Activated T-helper 1 cell treated with anti-CD3 and anti-CD28 coated beads, Interleukin-2, amount 50 U/mL, for 16 hours (primary cell): ENCODE measurements around the gene SNRNP40.
"Not testable (repeated sequence)": the region's sequence is repeated elsewhere in the genome, so short reads cannot be mapped to it uniquely, and the experiment has no call there.

Source experiments
- DNase-seq, 2 donors: peaks; one replicate each; pipeline ENCODE4 v3.0.0-alpha.2; 2020; ENCODE audit warnings: low read depth in 1 of 2, low spot score in 1 of 2

Gene SNRNP40

DNA sequence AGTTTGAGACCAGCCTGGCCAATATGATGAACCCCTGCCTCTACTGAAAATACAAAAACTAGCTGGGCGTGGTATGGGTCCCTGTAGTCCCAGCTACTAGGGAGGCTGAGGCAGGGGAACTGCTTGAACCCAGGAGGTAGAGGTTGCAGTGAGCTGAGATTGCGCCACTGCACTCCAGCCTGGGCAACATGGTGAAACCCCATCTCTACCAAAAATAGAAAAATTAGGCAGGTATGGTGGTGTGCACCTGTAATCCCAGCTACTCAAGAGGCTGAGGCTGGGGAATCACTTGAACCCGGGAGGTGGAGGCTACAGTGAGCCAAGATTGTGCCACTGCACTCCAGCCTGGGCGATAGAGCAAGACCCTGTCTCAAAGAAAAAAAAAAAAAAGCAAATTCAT, 8.8 kb downstream of the SNRNP40 start:
- not testable (repeated sequence) for DNase-seq

DNA sequence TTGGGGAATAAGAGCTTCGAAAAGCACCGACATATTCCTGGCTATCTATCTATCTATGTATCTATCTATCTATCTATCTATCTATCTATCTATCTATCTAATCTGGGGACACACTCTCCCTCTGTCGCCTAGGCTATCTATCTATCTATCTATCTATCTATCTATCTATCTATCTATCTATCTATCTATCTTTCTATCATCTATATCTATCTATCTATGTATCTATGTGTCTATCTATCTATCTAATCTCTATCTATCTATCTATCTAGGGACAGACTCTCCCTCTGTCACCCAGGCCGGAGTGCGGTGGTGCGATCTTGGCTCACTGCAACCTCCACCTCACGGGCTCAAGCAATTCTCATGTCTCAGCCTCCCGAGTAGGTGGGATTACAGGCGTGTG, 14.2 kb downstream of the SNRNP40 start:
- not testable (repeated sequence) for DNase-seq

DNA sequence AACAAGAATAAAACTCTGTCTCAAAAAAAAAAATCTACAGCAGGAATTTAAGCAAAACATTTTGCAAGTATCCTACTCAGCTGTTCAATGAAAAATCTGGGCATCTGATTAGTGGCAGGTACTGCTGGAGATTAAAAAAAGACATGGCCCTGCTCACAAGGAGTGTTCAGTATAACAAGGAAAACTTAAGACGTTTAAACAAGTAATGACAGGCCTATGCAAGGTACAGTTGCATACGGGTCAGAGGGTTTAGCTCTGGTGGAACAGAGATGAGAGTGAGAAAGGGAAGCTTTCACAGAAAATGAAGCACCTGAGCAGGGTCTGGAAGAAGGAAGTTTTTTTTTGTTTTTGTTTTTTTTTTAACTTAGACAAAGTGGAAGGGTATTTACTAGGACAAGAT, 23.0 kb downstream of the SNRNP40 start:
- DNase-seq: no peak

DNA sequence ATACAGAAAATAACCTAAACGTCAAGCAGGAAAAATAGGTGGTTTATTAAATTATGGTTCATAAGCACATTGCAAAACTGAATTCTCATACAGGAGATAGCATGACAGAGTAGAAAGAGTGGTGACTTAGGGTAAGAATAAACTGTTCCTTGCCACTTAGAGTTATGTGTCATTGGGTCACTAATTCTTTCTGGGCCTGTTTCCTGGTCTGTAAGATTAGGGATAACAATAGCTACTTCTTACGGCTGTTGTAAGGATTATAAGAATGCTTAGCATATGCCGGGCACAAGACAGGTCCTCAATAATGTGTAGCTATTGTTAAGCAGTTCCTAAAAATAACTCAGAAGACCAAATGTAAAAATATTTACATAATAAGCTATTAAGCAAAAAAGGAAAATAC, 24.2 kb downstream of the SNRNP40 start:
- no peak for DNase-seq

DNA sequence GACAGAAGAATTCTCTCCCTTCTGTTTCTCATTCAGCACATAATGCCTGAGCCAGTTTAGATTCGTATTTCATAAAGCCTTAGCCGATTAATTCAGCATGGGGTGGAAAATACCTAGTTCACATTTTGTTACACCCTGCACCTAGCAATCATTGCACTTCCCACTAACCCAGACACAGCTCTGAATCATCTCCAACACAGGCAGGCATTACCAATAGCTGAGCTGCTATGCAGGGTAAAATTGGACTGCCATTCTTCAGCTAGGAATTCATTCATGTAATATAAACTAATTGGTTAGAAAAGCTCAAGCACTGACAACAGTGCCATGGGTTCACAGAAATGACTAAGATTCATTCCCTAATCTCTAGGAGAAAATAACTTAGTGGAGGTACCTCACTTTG, 30.0 kb downstream of the SNRNP40 start:
- DNase-seq: no peak

DNA sequence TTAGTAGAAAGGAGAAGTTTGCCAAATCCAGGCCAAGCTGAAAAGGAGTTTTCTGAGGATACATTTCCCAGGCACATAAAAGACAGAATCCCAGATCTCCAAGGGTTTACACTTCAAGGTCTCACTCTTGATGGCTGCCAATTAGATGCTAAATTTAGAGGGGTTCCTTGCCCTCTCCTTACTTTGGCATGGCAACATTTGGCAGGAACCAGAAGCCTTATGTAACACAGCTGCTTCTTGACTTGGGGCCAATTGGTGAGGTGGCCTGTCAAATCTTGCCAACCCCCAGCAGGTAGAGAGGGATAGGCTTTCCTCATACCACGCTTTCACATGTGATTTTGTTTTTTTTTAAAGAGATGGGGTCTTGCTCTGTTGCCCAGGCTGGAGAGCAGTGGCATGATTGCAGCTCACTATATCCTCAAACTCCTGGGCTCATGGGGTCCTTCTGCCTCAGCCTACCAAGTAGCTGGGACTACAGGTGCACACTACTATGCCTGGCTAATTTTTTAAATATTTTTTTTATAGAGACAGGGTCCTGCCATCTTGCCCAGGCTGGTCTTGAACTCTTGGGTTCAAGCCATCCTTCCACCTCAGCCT, 31.7 kb downstream of the SNRNP40 start:
- DNase-seq: no peak

DNA sequence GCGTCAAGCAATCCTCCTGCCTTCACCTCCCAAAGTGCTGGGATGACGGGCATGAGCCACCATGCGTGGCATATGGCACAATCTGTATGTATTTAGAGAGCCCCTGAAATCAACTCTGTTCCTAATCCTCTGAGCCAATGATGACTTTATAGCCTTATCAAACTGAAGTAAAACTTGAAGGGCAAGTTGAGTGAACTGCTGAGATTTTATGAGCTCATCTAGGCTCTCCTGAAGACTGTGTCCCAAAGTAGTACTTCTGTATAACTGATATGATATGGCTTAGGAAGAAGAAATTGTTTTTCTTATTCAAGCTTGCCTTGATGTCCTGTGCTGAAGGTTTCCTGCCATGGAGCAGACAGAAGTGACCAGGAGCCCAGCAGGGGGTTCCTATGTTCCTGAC, 33.2 kb downstream of the SNRNP40 start:
- DNase-seq: no peak

DNA sequence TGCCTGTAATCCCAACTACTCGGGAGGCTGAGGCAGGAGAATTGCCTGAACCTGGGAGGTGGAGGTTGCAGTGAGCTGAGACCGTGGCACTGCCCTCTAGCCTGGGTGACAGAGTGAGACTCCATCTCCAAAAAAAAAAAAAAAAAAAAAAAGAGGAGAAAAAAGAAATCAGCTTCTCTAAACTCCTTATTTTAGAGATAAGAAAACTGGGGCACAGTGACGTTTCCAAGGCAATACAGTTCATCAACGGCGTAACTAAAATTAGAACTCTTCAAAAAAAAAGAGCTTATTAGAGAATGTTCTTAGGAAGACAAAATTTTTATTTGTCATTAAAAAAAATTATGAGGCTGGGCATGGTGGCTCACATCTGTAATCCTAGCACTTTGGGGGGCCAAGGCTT, 34.2 kb downstream of the SNRNP40 start:
- DNase-seq: not testable (repeated sequence)

DNA sequence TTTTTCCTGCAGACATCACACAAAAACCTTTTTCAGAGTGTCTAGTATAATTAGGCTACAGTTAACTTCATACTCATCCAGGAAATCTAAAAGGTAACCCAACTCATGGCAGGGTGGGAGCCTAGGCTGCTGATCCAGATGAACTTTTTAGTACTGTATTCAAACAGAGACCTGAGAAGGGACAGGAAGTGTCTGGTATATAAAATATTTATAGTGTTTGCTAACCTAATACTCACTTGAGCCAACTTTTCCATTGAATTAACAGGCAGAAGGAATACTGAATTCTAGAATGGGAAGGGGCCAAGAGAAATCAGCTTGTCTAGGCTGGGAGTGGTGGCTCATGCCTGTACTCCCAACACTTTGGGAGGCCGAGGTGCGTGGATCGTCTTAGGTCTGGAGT, 34.7 kb downstream of the SNRNP40 start:
- DNase-seq: no peak

DNA sequence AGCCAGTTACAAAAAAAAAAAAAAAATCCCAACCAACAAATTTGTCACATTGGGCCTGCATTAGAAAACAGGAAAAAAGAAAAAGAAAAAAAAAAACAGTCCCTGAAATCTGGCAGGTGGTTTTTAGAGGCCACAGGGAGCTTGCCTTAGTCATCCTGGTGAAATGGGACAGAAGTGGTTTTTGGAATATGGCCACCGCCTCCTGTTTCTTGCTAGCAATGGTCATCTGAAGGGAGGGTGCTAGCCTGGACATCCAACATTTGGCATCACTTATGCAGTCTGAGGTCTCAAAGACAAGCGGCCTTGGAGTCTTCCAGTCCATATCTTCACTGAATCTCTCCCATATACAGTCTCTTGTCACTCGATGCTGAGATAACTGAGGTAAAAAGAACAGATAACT, 36.8 kb downstream of the SNRNP40 start:
- no peak for DNase-seq

DNA sequence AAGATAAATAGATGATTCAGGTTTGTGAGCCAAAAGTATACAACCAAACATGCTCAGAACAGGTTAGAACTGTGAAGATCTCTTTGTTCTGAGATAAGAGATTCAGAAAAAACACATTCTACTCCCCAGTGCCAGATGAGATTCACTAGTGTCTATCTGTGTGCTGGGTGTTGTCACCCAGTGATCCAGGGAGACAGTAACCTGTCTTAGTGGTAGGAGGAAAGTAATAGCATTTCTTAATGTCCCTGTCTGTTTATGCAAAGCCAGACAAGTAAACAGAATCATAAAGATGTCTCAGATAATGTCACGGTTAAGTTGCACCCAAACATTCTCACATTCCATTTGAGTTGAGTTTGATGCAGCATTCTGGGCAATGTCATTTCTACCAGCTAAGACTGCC, 38.0 kb downstream of the SNRNP40 start:
- DNase-seq: no peak

DNA sequence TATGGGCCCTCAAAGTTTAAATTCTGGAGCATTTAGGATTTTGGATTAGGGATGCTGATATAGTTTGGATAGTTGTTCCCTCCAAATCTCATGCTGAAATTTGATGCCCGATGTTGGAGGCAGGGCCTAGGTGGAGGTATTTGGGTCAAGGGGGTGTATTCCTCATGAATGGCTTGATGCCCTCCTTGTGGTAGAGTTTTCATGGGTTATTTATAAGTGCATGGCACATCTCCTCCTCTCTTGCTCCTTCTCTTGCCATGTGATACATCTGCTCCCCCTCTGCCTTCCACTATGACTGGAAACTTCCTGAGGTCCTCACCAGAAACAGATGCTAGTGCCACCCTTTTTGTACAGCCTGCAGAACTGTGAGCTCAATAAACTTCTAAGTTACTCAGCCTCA, 39.4 kb downstream of the SNRNP40 start:
- no peak for DNase-seq

DNA sequence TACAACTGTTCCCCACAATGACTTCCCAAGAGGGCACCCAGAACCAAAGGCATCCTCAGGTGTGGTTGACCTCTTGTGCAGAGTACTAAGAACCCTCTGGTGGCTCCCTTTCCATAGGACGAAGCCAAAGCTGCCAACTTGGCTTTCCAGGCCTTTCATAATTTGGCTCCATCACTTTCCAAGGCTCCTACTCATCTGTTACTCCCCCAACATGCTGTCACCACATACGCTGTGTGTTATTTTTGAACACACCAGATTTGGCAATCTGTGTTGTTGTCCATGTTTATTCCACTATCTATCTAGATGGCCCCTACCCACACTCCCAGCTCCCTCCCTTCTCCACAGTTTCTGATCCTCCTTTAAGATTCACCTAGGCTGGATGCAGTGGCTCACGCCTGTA, 46.7 kb downstream of the SNRNP40 start:
- DNase-seq: no peak

DNA sequence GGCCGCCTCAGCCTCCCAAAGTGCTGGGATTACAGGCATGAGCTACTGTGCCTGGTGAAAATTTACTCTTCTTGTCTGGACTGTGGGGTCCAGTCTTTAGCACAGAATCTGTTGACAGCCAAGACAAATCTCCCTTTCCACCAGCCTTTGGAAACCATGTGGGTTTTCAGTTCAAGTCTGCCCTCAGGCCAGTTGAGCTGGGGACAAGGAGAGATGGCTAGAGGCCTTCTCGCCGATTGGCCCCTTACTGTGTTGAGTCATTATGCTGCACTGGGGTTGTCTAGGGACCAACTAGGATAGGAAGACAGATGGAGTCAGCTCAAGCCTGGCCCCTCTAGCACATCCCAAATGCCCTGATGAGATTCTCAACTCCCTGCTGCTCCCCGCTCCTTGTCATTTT, 48.3 kb downstream of the SNRNP40 start:
- DNase-seq: no peak

DNA sequence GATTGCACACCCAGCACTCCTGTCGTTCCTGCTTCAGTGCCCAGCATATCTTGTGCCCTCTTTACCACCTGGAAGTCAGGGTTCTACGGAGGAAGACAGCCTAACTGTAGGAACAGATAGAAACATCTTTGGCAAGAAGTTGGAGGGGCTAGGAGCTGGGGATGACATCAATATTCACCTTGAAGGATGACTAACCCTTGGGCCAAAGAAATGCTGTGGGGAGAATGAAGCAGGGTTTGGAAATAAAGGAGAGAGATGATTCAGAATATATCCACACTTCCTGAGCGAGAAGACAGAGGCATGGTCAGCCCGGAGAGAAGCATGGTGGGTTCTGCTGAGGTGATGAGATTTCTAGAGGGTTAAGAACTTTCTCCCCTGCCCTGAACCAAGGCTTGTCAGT, 52.3 kb downstream of the SNRNP40 start:
- no peak for DNase-seq

DNA sequence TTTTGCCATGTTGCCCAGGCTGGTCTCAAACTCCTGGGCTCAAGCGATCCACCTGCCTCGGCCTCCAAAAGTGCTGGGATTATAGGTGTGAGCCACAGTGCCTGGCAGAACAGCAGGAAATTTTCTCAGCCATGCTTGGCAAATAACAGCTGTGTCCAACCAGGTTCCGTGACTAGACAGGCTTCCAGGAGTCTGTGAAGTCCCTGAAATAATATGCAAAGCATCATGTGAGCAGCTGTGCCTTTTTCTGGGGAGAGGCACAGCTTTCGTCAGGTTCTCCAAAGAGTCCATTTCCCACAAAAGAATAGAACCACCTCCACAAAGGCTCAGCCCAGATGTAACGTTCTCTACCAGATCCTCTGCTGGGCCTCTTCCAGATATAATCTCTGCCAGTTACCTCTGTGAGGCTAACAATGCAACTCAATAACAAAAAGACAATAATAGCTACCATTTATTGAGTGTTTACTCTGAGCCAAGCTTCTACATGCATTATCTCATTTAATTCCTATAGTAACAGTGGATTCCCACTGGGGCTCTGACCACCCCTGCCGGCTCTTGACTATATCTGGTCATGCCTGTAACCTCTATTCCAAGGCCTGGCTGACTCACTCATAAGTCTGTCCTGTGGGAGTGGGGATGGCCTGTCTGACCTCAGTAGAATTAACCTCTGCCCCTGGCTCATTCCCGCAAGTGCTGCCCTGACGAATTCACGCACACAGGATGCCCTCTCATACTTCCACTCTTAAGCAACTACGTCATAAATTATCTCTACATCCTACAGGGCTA, 52.9 kb downstream of the SNRNP40 start:
- no peak for DNase-seq

DNA sequence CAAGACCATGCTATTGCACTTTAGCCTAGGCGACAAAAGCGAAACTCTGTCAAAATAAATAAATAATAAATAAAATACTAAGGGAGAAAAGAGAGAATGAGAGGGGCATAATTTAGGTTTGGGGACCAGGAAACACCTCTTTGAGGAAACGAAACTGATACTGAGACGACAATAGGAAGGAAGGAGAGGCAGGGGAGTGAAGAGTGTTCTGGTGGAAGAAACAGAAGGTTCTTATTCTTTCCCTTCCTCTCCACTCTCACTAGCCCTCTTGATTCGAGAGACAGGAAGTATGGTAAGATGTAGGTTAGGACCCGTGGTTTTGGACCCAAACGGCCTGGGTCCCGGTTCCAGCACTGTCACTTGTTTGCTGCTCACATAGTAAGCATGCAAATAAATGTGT, 55.3 kb downstream of the SNRNP40 start:
- no peak for DNase-seq

DNA sequence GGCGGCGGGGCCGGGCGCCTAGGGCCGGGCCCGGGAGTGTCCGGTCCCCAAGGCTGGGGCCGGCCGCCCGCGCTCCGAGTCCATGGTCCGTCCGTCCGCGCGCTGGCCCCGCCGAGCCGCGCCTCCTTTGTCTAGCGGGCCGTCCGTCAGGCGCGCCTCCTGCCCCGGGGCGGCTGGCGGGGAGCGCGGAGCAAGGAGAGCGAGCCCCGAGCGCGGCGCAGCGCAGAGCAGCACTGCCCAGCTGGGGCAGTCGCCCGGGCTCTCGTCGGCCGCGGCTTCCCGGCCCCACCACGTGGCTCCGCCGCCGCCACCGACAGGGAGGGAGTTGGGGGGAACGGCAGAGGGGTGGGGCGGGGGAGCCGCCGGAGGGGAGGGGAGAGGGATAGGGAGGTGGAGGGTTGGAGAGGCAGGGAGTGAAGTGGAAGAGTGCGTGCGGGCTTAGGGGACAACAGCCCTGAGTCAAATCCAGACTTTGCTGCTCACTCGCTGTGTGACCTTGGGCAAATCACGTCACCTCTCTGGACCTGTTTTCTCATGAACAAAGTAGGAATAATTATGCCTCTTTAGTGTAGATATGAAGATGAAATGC, 56.8 kb downstream of the SNRNP40 start, which contains the start of gene NKAIN1:
Gene NKAIN1 (minus strand): TSS at position 235 of the 589 bp plus-strand sequence. CDS start 340 bp downstream, outside the sequence.
- no peak for DNase-seq

DNA sequence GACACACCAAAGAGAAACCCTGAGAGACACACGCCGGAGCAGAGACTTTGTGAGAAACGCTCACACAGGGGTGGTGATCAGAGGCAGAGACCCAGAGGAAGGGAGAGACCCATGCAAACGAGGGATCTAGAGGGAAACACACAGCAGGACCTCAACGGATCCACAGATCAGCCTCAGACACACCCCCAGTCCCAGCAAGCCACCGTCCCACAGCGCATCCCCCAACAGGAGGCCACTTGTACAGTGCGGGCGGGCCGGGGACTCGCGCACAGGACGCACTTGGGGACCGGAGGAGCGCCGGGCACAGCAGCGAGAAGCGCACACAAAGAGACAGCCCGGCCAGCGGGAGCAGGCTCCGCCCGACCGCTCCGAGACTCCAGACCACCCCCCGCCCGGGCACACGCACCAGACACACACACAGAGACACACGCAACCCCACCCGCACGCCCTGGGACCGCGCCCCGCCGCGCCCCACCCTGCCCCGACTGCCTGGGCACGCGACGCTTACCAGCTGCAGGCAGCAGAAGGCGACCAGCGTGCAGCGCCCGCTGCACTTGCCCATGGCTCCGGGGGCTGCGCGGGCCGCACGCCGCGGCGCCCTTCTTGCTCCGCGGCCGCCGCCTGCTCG, 57.5 kb downstream of the SNRNP40 start:
- DNase-seq: no peak

DNA sequence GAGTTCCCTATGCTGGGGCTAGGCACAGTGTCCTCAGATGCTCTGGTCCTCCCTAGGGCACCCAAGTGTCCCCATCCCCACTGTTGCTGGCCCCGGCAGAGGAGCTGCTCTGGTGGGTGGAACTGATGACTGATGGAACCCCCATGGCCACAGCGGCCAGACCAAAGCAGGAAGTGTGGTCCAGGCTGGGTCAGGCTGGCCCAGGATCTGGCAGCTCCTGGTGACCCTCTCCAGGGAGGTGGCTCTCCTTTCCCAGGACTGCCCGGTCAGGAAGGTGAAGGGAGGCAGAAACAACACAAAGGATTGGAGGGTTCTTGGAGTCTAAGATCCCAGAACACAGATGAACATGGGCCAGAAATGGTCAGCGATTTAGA, 58.0 kb downstream of the SNRNP40 start:
- DNase-seq: no peak

DNA sequence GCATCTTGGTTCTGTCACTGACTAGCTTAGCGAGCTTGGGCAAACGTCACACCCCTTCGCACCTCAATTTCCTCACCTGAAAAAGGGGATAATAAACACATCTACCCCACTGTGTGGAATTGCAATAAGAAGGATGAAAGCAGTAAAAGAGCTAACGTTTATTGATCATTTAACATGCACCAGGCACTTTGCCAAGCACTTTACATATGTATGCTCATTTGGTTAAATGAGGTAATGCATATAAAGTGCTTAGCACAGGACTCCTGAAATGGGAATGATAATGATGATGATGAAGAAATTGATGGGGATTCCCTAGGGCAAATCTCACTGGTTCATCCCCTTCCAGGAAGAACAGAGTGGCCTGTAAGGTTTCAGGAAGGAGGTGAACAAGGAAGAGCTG, 61.7 kb downstream of the SNRNP40 start:
- DNase-seq: no peak

DNA sequence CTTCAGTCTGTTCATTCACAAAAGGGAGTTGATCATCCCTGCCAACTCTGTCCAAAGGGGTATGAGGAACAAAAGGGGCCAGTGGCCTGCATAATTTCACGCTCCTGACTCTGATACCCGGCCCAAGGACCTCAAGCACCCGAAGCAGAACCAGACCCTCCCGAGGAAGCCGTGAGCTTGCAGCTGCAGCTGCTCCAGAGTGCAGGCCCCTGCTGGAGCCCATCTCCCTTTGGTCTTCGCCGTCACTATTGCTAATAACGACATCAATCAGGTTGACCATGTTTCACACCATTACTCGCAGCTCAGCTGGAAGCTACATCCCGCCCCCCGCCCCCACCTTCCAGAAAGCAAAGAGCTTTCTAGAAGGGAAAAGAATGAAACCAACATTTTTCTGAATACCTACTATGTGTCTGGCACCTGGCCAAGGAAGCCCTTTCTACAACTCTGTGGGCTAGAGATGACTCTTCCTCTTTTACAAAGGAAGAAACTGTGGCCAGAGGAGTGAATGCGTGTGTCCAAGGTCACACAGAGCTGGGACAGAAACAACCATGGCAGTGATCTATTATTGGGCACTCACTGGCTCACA, 62.4 kb downstream of the SNRNP40 start:
- no peak for DNase-seq
